Measurements from ENCODE around the gene CAPN11.
"Not testable (repeated sequence)": the region's sequence is repeated elsewhere in the genome, so short reads cannot be mapped to it uniquely, and the experiment has no call there.

CAPN11 gene

GRCh38 chr6:44157152-44157521 is 1.5 kb upstream of the CAPN11 start:
- no peak for DNase-seq

DNA sequence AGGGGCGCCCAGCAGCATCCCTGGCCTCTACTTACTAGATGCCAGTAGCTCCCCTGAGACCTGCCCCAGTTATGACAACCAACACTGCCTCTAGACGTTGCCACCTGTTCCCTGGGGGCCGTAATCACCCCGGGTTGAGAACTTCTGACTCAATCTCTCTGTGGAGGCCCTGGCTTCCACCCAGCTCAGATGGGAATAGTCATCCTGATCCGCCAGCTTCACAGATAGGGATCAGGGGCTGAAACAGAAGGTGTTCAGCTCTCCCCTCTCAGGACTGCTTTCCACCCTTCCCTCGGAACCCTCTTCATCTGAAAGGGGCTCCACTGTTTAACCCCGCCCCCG is 3.3 kb downstream of the CAPN11 start:
- no peak for DNase-seq

DNA sequence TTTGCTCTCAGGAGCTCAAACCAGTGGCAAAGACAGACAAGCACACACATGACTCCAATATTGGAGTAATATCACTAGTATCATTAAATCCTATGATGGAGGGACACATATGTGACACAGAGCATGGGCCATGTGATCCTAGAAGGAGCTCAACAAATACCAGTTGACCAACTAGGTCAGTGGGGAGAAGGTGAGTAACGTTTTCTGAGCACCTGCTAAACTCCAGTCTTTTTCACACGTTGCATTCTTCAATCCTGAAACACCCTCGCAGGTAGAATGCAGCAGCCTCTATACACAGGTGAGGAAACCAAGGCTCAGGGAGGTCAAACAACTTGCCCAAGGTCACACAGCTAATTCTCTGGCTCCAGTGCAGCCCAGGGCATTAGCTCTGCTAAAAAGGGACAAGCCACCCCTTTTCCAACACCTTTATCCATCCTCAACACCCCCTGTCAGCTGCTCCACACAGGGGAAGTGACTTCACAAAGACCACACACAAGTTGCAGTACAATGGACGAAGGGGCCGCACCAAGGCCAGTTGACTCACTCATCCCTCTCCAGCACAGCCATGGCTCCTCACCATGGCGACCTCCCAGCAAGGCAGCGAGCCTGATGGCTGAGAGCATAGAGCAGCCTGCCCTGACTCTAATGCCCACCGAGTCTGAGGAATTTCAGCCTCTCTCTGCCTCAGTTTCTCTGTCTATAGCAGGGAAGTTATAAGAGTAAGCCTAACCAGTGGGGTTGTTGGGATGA is 4.4 kb downstream of the CAPN11 start:
- no peak for DNase-seq

- no peak for DNase-seq
Measured at GRCh38 chr6:44166116-44166515, 7.5 kb downstream of the CAPN11 start.

- no peak for DNase-seq
Measured at GRCh38 chr6:44166591-44167184, 8.1 kb downstream of the CAPN11 start.

DNA sequence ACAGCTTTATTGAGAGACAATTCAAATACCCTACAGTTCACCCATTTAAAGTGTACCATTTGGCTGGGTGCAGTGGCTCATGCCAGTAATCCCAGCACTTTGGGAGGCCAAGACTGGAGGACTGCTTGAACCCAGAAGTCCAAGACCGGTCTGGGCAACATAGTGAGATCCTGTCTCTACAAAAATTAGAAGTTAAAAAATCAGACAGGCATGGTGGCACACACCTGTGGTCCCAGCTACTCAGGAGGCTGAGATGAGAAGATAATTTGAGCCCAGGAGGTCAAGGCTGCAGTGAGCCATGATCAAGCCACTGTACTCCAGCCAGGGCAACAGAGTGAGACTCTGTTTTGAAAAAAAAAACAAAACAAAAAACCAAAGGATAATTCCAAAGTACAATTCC is 8.9 kb downstream of the CAPN11 start:
- no peak for DNase-seq

DNA sequence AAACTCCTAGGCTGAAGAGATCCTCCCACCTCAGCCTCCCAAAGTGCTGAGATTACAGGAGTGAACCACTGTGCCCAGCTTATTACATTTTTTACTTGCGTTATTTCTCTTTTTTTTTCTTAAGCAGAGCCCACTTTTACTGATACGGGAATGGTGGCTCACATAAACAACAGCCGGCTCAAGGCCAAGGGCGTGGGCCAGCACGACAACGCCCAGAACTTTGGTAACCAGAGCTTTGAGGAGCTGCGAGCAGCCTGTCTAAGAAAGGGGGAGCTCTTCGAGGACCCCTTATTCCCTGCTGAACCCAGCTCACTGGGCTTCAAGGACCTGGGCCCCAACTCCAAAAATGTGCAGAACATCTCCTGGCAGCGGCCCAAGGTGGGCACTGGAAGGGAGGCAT is 10.5 kb downstream of the CAPN11 start:
- no peak for DNase-seq

GRCh38 chr6:44169886-44170570 is 11.4 kb downstream of the CAPN11 start:
- no peak for DNase-seq

- no peak for DNase-seq
Measured at GRCh38 chr6:44171899-44172546, 13.4 kb downstream of the CAPN11 start.

DNA sequence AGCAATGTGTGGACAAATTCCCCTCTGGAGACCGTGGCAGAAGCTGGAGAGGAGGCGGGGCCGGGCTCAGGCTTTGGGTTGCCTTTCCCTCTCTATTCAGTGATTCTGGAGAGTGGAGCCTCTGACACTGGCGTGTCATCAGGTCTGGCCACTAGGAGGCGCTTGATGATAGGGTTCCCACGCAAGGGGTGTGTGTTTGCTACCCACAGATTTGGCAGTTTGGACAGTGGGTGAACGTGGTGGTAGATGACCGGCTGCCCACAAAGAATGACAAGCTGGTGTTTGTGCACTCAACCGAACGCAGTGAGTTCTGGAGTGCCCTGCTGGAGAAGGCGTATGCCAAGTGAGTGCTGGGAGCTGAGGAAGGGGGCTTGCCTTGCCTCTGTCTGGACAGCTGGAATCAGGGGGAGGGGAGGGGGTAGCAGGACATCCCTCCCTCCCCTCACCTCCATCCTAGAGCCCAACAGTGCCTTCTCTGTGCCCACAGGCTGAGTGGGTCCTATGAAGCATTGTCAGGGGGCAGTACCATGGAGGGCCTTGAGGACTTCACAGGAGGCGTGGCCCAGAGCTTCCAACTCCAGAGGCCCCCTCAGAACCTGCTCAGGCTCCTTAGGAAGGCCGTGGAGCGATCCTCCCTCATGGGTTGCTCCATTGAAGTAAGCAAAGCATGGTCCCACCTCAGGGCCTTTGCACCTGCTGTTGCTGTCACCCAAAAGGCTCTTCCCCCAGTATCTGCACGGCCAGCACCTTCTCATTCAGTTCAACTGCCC is 14.3 kb downstream of the CAPN11 start:
- no peak for DNase-seq

DNA sequence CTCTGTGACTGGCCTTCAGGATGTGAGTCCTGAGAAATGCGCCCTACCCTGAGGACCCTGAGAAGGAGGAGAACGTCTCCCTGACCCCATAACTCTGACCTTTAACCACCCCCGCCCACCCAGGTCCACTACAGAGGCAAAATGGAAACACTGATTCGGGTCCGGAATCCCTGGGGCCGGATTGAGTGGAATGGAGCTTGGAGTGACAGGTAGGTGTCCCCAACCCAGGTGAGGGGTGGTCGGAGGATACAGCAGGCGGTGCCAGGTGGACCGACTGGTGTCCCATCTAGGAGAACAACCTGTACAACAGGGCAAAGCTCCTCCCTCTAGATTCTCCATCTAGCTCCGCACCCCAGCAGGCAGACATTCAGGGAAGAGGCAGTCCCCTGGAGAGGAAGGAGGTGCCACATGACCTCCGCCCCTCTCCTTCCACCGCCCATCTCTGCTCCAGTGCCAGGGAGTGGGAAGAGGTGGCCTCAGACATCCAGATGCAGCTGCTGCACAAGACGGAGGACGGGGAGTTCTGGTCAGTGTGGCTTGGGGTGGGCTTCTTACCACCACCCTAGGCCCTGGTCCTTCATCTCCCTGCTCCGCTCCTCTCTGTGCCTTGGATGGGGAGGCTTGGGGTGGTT is 17.6 kb downstream of the CAPN11 start:
- DNase-seq: no peak

GRCh38 chr6:44176762-44177509 is 18.3 kb downstream of the CAPN11 start:
- DNase-seq: no peak

DNA sequence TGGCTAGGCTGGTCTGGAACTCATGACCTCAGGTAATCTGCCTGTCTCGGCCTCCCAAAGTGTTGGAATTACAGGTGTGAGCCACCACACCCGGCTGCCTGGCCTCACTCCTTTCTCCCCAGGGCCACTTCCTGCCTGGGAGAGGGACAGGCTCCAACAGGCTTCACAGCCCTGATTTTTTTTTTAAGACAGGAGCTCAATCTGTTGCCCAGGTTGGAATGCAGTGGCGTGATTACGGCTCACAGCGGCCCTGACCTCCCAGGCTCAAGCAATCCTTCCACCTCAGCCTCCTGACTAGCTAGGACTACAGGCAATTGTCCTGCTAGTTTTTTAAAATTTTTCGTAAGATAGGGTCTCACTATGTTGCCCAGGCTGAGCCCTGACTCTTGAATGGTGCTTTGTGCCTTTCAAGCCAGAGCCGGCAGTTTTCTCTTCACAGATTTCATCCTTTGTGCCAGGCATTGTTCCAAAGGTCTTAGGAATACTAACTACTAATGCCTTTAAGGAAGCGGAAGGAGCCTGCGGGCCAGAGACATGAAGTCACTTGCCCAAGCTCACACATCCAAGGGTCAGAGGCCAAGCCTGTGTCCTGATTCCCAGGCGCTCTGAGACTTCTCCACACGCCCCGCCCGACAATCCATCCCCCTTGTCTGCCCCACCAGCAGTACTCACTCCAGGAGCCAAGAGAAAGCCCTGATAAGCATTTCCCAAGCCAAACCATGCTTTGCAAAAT is 19.2 kb downstream of the CAPN11 start:
- DNase-seq: no peak

GRCh38 chr6:44178424-44179071 is 19.9 kb downstream of the CAPN11 start:
- no peak for DNase-seq

DNA sequence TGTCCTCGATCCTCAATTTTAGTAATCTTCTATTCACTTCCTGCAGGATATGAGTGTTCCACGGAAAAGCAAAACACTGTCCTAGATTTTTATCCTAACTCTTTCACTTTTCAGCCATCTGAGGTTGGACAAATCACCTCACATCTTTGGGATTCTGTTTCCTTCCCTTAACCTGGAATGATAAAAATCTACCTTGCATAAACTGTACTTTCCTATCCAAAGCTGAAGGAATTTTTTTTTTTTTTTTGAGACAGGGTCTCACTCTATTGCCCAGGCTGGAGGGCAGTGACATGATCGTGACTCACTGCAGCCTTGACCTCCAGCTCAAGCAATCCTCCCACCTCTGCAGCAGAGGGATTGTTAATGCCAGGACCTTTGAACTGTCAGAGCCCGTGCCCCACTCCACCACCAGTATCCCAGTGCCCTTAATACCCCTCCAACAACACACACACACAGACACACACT is 20.5 kb downstream of the CAPN11 start:
- no peak for DNase-seq

DNA sequence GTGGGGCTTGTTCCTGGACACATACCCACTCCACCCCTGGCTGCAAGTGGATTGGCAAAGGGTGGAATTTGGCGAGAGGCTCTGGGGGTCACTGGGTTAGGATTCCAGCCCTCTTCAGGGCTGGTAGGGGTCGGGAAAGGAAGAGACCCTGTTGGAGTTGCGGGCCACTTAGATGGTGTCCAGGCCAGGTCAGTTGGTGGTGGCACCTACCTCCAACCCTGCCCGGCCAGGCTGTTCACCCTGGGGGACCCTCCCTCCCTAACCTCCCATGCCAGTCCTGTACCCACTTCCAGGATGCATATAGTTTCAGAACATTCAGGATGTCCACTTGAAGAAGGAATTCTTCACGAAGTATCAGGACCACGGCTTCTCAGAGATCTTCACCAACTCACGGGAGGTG is 21.0 kb downstream of the CAPN11 start:
- DNase-seq: no peak

- DNase-seq: no peak
Measured at GRCh38 chr6:44180406-44180805, 21.8 kb downstream of the CAPN11 start.

GRCh38 chr6:44180886-44181285 is 22.3 kb downstream of the CAPN11 start:
- DNase-seq: no peak

GRCh38 chr6:44181784-44182183 is 23.2 kb downstream of the CAPN11 start:
- not testable (repeated sequence) for DNase-seq

- no peak for DNase-seq
Measured at GRCh38 chr6:44182911-44183390, 24.3 kb downstream of the CAPN11 start.

Measured in NCI-H2081 treated with DMSO at 0.1 percent for 48 hours (cell line).